GM12872 (cell line): ENCODE data around the gene GLIS1.

ENCODE experiments used
- TF ChIP-seq, protein P1 (sequence below): IDR thresholded peaks from 3 replicates; pipeline ENCODE4 v1.5.1; 2011; ENCODE audit warnings: low read depth, mild to moderate bottlenecking, low read length, moderate library complexity; ENCODE audit not compliant: insufficient read depth

Gene GLIS1

DNA sequence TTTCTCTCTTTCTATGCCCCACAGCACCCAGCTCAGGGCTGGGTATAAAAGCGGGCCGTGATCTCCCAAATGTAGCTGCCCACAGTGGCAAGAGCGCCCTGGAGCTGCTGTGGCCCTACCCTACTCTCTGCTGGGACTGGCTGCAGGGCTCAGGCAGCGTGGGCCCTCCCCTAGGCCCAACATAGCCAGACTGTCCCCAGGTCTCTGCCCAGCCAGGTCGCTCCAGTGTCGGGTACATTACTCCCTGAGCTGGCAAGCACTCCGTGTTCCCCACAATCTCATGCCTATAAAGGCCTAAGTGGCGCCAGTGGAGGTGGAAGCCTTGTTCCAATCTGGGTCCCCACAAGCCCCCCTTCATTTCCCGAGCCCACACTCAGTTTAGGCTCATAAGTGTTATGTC, 66.2 kb downstream of the GLIS1 start:
- TF ChIP-seq, protein P1, sequence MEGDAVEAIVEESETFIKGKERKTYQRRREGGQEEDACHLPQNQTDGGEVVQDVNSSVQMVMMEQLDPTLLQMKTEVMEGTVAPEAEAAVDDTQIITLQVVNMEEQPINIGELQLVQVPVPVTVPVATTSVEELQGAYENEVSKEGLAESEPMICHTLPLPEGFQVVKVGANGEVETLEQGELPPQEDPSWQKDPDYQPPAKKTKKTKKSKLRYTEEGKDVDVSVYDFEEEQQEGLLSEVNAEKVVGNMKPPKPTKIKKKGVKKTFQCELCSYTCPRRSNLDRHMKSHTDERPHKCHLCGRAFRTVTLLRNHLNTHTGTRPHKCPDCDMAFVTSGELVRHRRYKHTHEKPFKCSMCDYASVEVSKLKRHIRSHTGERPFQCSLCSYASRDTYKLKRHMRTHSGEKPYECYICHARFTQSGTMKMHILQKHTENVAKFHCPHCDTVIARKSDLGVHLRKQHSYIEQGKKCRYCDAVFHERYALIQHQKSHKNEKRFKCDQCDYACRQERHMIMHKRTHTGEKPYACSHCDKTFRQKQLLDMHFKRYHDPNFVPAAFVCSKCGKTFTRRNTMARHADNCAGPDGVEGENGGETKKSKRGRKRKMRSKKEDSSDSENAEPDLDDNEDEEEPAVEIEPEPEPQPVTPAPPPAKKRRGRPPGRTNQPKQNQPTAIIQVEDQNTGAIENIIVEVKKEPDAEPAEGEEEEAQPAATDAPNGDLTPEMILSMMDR = no peak

DNA sequence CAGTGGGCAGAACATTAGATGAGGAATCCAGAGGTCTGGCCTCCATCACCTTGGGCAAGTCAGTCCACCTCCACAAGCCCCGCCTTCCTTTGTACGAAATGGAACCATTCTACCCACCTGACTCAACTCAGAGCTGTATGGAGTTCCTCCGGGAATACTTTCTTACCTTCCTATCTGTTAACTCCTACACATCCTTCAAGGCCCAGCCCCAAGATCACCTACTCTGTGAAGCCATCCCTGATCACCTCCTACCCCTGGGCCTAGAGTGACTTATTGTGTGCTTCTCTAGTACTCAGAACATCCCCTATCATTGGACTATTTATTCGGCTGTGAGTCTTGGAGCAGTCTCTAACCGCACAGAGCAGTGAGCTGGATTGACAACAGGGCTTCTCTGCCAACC, 66.7 kb downstream of the GLIS1 start:
- TF ChIP-seq, protein P1 = no peak

GRCh38 chr1:53669621-53670191, 69.3 kb downstream of the GLIS1 start:
- TF ChIP-seq, protein P1 = no peak

DNA sequence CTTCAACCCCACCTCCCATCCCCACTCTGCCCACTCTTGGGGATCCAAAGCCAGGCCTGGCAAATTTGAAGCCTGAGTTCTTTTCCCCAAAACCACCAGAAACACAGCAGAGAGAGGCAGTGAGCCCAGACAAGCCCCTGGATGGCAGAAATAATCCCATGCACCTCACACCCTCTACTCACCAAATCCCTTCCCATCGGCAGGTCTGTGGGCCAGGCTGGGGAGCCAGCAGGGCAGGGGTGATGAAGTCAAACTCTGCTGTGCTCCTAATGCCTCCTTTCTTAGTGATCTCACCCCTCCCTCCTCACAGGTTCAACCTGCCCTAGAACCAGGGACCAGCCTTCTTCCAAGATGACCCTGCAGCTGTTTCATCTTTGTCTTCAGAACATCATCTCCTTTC, 72.4 kb downstream of the GLIS1 start:
- TF ChIP-seq, protein P1 = no peak

- TF ChIP-seq, protein P1 = no peak
Measured at GRCh38 chr1:53665996-53666395, 73.0 kb downstream of the GLIS1 start.

- TF ChIP-seq, protein P1 = no peak
Measured at GRCh38 chr1:53663529-53664300, 75.2 kb downstream of the GLIS1 start.

DNA sequence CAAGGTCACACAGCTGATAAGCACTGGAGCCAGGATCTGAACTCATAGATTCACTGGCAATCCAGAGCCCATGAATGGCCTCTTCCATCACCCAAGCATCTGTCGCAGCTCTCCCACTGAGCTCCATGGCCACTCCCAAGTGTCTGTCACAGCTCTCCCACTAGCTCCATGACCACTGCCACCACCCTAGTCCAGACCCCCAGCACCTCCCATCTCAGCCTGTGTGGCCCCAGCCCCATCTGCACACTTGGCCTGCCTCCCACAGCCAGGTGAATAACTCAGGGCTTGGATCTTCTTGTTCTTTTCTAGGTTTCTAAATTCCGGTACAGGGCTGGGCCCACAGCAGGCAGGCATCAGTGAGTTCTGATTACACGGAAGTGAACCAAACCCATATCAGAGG, 76.0 kb downstream of the GLIS1 start:
- TF ChIP-seq, protein P1 = no peak
